NCI-H2029 treated with DMSO at 0.1 percent for 48 hours (cell line): ENCODE results near the gene CDC42EP5.
"Not testable (repeated sequence)": the region's sequence is repeated elsewhere in the genome, so short reads cannot be mapped to it uniquely, and the experiment has no call there.

Experiments used
- DNase-seq: peaks from one replicate; lab custom pipeline; 2025; lab: John Stamatoyannopoulos, UW

The CDC42EP5 gene

DNA sequence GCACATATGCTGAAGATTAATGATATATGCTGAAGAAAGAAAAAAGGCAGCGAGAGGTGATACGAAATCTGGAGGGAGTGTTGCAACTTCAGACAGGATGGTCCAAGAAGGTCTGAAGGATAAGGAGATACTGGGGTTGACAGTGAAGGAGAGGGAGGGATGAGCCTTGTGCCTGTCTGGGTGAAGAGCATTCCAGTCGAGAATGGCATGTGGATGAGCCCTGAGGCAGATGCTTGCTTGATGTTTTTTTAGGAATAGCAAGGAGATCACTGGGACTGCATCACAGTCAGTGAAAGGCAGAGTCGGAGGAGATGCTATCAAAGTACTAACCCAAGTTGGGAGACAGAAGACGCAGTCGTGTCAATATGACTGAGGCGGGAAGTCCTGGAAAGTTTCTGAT lies 16.2 kb upstream of the CDC42EP5 start:
- DNase-seq = no peak

DNA sequence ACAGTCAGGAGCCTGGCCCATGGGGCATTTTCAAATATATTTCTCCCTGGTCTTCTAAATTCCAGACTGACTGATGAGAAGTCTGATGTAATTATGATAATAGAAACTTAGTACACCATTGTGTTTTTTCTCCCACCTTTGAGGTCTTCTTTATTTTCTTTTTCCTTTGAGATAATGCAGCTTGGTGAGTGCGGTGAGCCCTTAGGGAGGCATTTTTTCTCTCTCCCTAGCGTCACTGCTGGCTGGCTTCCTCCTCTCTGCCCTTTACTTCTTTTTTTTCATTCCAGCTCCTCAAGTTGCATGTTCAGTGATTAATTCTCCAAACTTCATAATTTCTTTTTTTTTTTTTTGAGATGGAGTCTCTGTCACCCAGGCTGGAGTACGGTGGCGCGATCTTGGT lies 12.8 kb upstream of the CDC42EP5 start:
- no peak for DNase-seq

DNA sequence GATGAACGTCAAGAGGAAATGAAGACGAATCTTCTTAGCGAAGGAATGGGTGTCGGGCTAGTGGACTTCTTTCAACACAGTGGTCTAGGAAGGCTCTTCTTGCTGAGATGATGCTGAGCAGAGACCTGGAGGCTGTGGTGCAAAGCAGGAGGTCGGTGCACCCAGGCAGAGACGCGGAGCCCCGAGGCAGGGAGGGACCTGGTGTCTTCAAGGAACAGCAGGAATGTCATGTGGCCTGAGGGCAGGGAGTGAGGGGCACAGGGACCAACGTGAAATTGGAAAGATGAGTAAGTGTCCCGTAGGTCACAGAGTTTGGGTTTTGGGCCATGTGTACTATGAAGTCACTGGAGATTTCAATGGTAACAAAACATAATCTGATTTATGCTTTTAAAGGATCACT lies 11.4 kb upstream of the CDC42EP5 start:
- no peak for DNase-seq

DNA sequence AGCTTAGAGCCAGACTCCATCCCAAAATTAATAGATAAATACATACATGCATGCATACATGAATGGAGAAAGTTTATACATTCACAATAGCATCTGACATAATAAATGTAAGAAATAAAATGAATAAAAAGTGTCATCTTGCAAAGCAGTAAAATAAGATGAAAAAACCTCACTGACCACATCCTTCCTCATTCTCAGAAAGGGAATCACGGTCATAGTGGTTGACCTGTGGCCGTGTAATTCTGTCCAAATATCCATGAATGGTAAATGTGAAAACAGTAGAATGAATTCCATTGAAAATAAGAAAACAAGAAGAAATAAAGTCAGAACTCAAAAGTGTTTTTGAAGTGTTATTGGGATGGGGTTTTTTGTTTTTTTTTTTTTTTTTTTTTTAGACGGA lies 9.8 kb upstream of the CDC42EP5 start:
- no peak for DNase-seq

DNA sequence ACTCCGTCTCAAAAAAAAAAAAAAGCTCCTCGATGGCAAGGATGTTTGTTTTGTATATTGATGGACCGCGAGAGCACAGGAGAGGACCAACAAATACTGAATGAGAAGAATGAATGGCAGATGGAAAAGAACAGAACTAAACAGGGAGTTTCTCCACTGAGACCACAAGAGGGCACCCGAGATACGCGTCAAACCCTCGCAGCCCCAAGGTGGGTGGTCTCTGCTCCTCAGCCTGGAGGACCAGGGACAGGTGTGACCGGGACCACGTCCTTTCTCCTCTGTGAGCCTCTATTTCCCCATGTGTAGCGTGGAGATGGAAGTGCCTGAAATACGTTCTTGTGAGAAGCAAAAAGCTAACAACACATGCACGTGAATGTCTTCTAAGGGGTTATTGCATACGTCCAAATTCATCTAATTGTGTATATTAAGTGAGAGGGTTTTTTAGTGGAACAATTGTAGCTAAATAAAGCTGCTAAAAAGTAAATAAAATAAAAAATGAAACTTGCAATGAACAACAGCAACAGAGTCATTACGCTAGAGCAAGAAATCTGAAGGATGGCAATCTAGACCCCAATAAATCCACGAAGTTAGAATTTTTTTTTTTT lies 8.3 kb upstream of the CDC42EP5 start:
- DNase-seq = peak; percentile 38

DNA sequence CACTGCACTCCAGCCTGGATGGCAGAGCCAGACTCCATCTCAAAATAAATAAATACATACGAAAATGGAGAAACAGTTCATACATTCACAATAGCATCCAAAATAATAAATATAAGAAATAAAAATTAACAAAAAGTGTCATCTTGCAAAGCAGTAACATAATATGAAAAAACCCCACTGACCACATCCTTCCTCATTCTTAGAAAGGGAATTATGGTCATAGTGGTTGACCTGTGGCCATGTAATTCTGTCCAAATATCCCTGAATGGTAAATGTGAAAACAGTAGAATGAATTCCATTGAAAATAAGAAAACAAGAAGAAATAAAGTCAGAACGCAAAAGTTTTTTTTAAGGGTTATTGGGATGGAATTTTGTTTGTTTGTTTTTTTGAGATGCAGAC lies 7.0 kb upstream of the CDC42EP5 start:
- DNase-seq = no peak

DNA sequence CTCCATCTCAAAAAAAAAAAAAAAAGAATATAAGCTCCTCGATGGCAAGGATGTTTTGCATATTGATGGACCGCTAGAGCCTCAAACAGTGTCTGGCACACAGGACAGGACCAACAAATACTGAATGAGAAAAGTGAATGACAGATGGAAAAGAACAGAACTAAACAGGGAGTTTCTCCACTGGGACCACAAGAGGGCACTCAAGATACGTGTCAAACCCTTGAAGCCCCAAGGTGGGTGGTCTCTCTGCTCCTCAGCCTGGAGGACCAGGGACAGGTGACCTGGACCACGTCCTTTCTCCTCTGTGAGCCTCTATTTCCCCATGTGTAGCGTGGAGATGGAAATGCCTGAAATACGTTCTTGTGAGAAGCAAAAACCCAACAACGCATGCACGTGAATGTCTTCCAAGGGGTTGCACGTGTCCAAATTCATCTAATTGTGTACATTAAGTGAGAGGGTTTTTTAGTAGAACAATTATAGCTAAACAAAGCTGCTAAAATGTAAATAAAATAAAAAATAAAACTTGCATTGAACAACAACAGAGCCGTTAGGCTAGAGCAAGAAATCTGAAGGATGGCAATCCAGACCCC lies 5.7 kb upstream of the CDC42EP5 start:
- peak; percentile 46 for DNase-seq

DNA sequence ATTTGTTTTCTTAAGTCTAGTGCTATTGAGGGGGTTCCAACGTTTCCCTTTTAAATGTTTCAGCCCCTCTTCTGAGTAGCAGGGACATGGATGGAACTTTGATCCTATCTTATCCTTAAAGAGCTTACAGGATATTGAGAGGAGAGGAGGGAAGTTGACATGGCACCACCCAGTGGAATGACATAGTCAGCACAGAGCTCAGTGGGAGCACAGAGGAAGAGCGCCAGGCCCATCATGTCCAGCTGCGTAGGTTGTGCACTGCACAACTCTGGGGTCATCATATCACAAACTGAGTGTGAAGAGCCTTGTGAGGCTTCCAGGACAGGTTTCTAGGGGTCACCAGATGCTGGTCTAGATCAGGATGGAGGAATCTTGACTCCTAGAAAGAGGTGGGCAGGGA lies 4.6 kb upstream of the CDC42EP5 start:
- DNase-seq = no peak

DNA sequence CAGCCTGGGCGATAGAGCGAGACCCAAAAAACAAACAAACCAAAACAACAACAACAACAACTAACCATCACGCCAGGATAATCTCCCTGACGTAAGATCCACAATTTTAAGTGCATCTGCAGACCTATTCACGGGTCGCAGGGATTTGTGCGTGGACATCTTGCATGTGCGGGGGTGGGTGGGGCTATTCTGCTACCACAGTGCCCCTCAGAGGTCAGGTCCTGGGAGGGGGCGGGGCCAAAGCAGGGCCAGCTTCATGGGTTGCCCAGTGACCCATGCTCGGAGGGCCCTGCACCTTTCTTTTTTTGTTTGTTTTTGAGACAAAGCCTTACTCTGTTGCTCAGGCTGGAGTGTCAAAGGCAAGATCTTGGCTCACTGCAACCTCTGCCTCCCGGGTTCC lies 2.6 kb upstream of the CDC42EP5 start:
- no peak for DNase-seq

DNA sequence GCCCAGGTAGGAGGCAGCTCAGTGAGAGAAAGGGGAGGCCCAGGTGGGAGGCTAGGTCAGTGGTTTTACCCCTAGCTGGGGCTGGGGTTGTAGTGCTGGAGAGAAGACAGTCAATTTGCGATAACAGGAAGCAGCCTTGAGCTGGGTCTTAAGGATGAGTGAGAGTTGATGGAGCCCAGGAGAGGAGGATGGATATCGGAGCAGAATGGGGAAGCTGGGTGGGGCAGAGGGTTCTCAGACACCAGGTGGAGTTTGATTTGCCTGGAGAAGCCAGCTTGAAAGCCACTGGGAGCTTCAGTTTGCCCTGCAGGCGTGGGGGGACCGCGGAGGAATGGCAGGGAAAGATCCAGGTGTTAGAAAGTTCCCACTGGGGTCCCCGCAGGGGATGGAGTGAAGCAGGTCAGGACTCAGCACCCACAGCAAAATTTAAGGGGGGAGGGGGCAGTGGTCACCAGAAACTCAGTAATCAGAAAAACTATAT lies 836 bp upstream of the CDC42EP5 start:
- DNase-seq = no peak

DNA sequence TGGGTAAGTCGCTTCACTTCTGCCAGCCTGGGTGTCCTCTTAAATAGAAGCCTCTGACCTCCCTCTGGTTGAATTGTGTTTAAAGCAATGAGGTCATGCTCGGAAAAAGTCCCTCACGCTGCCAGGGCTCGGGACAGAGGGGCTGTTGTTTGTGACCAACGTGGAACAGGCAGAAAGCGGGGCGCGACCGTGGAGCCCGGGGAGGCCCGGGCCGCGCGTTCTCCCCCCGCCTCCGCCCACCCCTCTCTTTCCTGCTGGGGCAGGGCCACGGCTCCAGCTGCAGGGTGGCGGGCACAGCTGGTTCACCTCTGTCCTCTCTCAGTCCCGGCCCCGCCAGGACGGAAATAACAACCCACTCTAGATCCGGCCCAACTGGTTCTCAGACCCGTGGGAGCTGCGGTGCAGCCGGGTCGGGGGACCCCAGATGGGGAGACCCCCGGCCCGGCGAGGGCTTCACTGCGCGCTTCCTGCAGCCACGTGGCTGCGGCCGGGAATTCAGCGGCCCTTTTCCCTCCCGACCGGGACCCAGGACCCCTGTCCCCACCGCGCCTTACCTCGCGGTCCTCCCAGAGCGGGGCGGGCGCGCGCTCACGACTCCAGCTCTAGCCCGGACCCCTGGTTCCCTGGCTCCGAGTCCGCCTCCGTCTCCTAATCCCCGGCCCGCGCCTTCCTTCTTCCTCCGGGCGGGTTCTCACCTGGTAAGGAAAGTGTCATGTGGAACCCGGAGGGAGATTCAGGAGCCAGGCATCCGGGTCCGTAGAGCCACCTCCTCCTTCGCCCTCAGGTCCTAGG lies 1.9 kb downstream of the CDC42EP5 start:
- DNase-seq = no peak

DNA sequence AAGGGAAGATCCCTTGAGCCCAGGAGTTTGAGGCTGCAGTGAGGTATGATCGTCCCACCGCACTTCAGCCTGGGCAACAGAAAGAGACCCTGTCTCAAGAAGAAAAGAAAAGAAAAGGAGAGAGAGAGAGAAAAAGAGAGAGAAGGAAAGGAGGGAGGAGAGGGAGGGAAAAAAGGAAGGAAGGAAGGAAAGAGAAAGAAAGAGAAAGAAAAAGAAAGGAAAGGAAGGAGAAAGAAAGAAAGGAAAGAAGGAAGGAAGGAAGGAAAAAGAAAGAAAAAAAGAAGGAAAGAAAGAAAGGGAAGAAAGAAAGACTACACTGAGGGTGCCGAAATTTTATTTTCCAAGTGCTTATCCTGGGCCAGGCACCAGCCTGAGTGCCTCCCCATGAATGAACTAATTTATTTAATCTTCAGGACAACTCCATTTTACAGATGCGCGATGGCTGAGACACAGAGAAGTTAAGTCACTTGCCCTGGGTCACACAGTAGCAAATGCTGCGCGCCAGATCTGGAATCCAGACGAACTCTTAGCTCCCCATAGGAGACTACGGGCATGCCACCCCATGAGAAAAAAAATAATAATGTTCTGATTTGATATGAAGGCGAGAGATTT lies 2.7 kb downstream of the CDC42EP5 start:
- no peak for DNase-seq

DNA sequence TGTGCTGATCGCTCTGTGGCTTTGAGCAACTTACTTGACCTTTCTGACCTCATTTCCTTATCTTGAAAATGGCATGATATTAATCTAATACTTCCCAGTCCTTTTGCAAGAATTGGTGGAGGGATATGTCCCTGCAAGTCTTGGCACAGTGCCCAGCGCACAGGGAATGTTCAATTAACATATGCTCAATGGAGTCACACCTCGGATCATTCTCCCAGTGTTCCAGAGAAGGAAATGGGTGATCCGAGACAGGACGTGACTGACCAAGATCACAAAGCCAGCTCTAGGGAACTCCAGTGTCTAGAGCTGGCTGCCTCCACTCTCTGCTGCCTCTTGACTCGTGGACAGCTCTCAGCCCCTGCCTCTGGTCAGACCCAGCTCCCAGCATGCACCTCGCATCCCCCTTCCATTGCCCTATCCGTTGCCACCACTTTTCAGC lies 3.6 kb downstream of the CDC42EP5 start:
- no peak for DNase-seq

DNA sequence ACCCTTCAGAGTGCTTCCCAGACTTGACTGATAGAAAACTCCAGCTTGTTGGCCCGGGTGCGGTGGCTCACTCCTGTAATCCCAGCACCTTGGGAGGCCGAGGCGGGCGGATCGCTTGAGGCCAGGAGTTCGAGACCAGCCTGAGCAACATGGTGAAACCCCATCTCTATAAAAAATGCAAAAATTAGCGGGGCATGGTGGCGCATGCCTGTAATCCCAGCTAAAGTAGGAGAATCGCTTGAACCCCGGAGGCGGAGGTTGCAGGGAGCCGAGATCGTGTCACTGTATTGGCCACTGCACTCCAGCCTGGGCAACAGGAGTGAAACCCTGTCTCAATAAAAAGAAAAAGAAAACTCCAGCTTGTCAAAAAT lies 7.0 kb downstream of the CDC42EP5 start:
- not testable (repeated sequence) for DNase-seq

DNA sequence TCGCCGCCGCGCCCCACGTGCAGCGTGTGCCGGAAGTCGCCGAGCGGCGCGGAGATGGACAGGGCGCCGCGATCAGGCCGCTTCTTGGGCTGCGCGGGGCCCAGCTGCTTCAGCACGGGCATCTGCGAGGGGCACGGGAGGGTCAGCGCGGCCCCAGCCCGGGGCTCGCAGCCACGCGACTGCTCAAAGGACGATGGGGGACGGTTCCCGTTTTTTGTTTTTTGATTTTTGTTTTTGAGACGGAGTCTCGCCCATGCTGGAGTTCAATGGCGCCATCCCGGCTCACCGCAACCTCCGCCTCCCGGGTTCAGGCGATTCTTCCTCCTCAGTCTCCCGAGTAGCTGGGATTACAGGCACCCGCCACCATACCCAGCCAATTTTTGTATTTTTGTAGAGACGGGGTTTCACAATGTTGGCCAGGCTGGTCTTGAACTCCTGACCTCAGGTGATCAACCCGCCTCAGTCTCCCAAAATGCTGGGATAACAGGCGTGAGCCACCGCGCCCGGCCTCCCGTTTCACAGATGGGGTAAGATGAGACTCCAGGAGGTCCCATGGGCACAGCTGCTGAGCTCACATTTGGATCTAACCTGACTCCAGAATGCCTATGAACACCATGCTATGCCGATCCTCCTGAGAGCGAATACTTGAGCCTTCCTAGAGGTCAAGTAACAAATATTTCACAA lies 7.5 kb downstream of the CDC42EP5 start:
- no peak for DNase-seq

DNA sequence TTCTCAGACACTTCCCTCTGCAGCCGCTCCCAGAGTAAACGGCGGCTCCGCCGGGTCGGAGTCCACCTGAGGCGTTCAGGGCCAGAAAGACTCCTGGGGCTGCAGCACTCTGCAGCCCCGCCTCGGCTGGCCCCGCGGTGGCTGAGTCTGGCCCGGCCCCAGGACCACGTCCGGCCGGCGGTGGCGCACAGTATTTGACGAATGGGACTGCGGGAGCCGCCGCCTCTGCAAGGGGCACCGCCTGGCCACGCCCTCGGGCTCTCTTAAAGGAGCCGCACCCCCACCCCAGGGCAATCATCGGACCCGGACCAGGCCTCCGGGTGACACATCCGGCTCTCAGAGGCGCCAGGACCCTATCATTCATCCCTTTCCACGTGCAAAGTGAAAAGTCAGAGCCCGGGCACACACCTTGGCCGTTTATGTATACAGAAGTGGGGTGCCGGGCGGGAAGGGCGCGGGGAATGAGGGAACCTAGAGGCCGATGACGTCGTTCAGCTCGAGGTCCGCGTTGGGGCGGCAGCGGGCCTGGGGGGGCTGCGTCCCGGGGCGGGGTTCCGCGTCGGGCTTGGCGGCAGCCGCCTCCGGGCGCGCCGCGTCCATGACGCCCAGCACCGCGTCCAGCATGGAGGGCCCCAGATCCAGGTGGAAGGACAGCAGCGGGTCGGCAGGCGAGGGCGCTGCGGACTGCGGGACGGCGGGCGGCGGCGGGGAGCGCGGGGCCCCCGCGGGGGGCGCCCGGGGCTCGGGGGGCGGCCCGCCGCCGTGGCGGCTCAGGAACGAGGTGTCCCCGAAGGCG lies 8.3 kb downstream of the CDC42EP5 start:
- peak; percentile 77 for DNase-seq

DNA sequence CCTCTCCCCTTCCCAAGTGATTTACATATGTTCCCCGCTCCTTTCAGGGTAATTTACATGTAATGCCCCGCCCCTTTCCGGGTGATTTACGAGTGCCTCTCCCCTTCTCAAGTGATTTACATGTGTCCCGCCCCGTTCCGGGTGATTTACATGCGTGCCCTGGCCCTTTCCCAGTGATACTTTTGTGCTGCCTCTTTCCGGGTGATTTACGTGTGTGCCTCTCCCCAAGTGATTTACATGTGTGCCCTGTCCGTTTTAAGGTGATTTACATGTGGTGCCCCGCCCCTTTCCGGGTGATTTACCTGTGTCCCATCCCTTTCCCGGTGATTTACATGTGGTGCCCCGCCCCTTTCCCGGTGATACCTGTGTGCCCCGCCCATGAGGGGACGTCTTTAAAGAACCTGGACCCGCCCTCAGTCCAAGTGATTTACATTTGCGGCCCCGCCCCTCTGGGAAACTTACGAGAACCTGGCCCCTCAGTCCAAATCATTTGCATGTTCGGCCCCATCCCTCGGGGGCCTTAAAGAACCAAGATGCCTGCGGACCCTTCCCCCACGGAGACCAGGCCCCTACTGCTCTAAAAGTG lies 9.0 kb downstream of the CDC42EP5 start:
- DNase-seq = peak; percentile 98

DNA sequence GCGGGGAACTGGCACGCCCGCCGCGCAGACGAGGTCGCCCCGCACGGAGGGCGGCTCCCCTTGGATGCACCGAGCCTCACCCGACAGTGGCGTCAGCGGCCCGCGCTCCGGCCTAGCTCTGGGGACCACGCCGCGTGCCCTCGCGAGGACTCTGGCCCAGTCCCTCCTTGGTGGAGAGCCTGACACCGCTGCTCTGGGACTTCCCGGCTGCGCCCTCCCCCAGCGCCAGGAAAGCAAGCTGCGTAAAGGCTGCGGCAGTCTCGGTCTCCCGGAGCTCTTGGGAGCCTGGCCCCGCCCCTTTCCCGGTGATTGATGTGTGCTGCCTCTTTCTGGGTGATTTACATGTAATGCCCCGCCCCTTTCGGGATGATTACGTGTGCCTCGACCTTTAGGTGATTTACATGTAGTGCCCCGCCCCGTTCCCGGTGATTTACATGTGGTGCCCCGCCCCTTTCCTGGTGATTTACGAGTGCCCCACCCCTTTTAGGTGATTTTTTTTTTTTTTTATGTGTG lies 9.5 kb downstream of the CDC42EP5 start, which contains the start of gene LENG9:
Gene LENG9, minus strand, starts transcription at position 248 of the 513 bp plus-strand sequence. CDS start 252 bp downstream, outside the sequence.
- DNase-seq = peak; percentile 98

DNA sequence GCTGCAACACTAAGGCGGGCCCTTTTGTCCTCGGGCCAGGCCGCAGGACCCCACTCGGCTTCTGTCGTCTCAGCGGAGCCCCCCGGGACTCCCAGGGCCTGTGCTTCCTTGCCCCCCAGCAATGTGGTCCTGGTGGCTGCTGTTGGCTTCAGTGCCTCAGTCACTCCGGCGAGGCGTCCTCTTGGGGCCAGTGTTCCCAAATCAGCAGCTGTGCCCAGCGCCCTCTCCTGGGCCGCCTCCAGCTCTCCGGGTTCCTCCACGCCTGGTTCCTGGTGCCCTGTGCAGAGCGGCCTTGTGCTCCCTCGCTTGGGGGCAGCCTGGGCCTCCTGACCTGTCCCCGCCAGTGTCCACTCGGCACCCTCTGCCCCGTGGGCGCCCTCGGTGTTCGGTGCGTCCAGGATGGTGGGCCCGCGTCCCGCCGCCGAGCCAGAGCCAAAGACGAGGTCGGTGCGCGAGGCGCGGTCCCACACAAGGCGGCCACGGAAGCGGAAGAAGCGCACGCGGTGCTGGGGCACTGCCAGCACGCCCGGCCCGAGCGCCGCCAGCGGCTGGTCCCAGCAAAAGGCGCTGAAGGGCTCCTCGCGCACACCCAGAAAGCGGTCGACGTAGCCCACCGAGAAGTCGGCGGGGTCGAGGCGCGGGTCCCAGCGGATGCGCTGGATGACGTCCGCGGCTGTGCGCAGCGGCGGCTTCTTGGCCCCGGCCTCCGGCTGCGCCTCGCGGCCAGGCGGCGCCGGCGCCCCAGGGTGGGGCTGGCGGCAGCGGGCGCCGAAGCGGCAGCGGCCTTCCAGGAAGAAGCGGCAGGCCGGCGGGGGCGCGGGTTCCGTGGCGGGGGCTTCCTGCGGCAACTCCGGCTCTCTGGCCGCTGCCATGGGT lies 10.2 kb downstream of the CDC42EP5 start:
- no peak for DNase-seq
